Spleen (tissue), 11 donors: ENCODE results near the gene AKNA. TPM values are rescaled to one million over a fixed set of nuclear protein-coding genes. Genes with fewer than 3 reads are reported as not detected.

Source experiments
- DNase-seq: peaks from one replicate; pipeline ENCODE4 v3.0.0-alpha.2; 2020
- H3K27ac ChIP-seq, 8 donors: fragments of 200-600 bp; sonication (generic) in 7 of 8; 1 replicate in 4 of 8; 2 replicates in 4 of 8; pipeline versions ENCODE4 v1.5.0 to v1.8.0; 2016 to 2021; ENCODE audit warnings: inconsistent platforms in 4 of 8, mild to moderate bottlenecking in 4 of 8, moderate library complexity in 1 of 8
- H3K27me3 ChIP-seq, 7 donors: fragments of 200-600 bp; sonication (generic) in 6 of 7; replicated peaks in 1 of 7; 1 replicate in 4 of 7; 2 replicates in 3 of 7; pipeline versions ENCODE4 v1.5.0 to v1.8.0; 2016 to 2021; ENCODE audit warnings: inconsistent platforms in 3 of 7, mild to moderate bottlenecking in 1 of 7
- H3K36me3 ChIP-seq, 6 donors: fragments of 200-600 bp; sonication (generic) in 5 of 6; 1 replicate in 4 of 6; 2 replicates in 2 of 6; pipeline versions ENCODE4 v1.5.0 to v1.8.0; 2016 to 2021; ENCODE audit warnings: inconsistent platforms in 2 of 6
- H3K4me1 ChIP-seq, 6 donors: fragments of 200-600 bp; sonication (generic) in 5 of 6; 1 replicate in 3 of 6; 2 replicates in 3 of 6; pipeline versions ENCODE4 v1.5.0 to v1.8.0; 2016 to 2021; ENCODE audit warnings: inconsistent platforms in 3 of 6
- H3K4me3 ChIP-seq, 8 donors: fragments of 200-600 bp; sonication (generic) in 7 of 8; 1 replicate in 4 of 8; 2 replicates in 4 of 8; pipeline versions ENCODE4 v1.5.0 to v1.8.0; 2016 to 2021; ENCODE audit warnings: inconsistent platforms in 4 of 8, mild to moderate bottlenecking in 4 of 8, moderate library complexity in 2 of 8
- H3K9me3 ChIP-seq, 8 donors: fragments of 200-600 bp; sonication (generic) in 7 of 8; 1 replicate in 4 of 8; 2 replicates in 4 of 8; pipeline versions ENCODE4 v1.5.0 to v1.8.0; 2016 to 2021; ENCODE audit warnings: inconsistent platforms in 4 of 8
- CTCF ChIP-seq, 11 experiments: fragments of 200-600 bp in 7 of 11; fragments of 450-650 bp in 4 of 11; sonication (generic) in 4 of 11; IDR thresholded peaks in 8 of 11; conservative IDR thresholded peaks in 3 of 11; 1 replicate in 7 of 11; 2 replicates in 4 of 11; pipeline versions ENCODE4 v1.4.0 to v1.8.0; 2016 to 2021; ENCODE audit warnings: antibody characterized with exemption in 11 of 11, inconsistent platforms in 4 of 11, mild to moderate bottlenecking in 1 of 11
- POLR2A ChIP-seq, 3 donors: fragments of 450-650 bp; IDR thresholded peaks; one replicate each; pipeline ENCODE4 v1.5.1; 2017; ENCODE audit warnings: antibody characterized with exemption in 3 of 3, mild to moderate bottlenecking in 1 of 3
- POLR2AphosphoS5 ChIP-seq, 3 donors: sonication (generic); formaldehyde crosslinking; IDR thresholded peaks; one replicate each; pipeline ENCODE4 v1.5.1; 2017; ENCODE audit warnings: antibody characterized with exemption in 3 of 3
- WGBS, 5 donors: extraction: QIAGEN DNeasy Blood & Tissue Kit in 3 of 5; methylation state at CpG; one replicate each; pipeline versions ENCODE4 v1.1.5 to v1.1.7; 2013 to 2018; 5-methylcytosine and 5-hydroxymethylcytosine counted together
- intact Hi-C: fragments of 100-400 bp; cut with DNase I; formaldehyde crosslinking; loops from one replicate; pipeline ENCODE4 v1.15.0; 2023; ENCODE audit warnings: low total_unique reads
- polyA plus RNA-seq, 3 donors: library from polyadenylated mRNA; stranded (reverse); fragments of 200-250 nt; gene quantifications; one replicate each; pipeline ENCODE4 v1.2.1, GENCODE V29; 2013
- total RNA-seq, 7 donors: library from RNA; depleted of rRNA in 3 of 7; stranded (reverse); fragments of >200 nt in 3 of 7; fragmentation: NEBNext Ultra II Directional in 4 of 7; extraction: Animal tissue kit (Norgen Biotek cat#: 25700) in 4 of 7; gene quantifications; one replicate each; pipeline versions ENCODE4 v1.1.0 to v1.2.1, GENCODE V29; 2016 to 2021
- donor health status: healthy with polysubstance abuse.
- donor health status: DM: no; HTN: no; CAD: no; lungs with moderate emphysema.
- donor health status: DM: no; HTN: no; CAD: no.
- donor health status: Bipolar disorder and iron deficiency.
- donor health status: healthy.
- donor health status: DM: no; HTN: no; CAD: no.
- donor health status: DM: yes; HTN: yes; CAD: no.

The AKNA gene
- total and polyA plus RNA-seq, 10 donors = 92.9 to 324 (median 216) TPM

GRCh38 chr9:114349713-114350480, 37.9 kb downstream of the AKNA start:
- Histone ChIP-seq H3K9me3 (no peaks in the 10 kb centered on the region), H3K27ac (peak overlapping the region in 6 of 8 donors; percentile 29 to 84 (median 65)), H3K4me1 (peaks cover 8 to 73% (median 43%) of the 10 kb centered on the region in 6 donors), H3K36me3 (peaks cover 14 to 100% (median 100%) of the 10 kb centered on the region in 6 donors), H3K27me3 (no peaks in the 10 kb centered on the region), H3K4me3 (no peak overlapping the region)
- peak; percentile 54 for DNase-seq
- intact Hi-C loops = loop anchor here (10.0 kb wide), 1 partner anchor 45 kb away; no protein-coding TSS in a partner anchor
- TF ChIP-seq CTCF (IDR thresholded peaks at IDR 0.05 in 8 of 11, conservative IDR thresholded peaks at IDR 0.05 in 3 of 11) (no peak), POLR2AphosphoS5 (IDR thresholded peaks at IDR 0.05) (peak in 1 of 3 donors; percentile 53)
- WGBS, 5 donors = 82 to 89% (median 87%) methylated on average over 10 of the region's 10 CpGs

GRCh38 chr9:114348906-114349482, 38.8 kb downstream of the AKNA start:
- intact Hi-C loops = loop anchor here (10.0 kb wide), 1 partner anchor 46 kb away; no protein-coding TSS in a partner anchor
- peaks cover 14 to 100% (median 100%) of the 10 kb centered on the region in 6 donors for H3K36me3 ChIP-seq
- no peaks in the 10 kb centered on the region for H3K9me3 ChIP-seq
- H3K27me3 ChIP-seq = no peaks in the 10 kb centered on the region
- peak; percentile 78 to 84 (median 80) for TF ChIP-seq POLR2AphosphoS5 (IDR thresholded peaks at IDR 0.05)
- no peak for TF ChIP-seq CTCF (IDR thresholded peaks at IDR 0.05 in 8 of 11, conservative IDR thresholded peaks at IDR 0.05 in 3 of 11)
- no peak for TF ChIP-seq POLR2A (IDR thresholded peaks at IDR 0.05)
- H3K4me1 ChIP-seq = peaks cover 8 to 67% (median 43%) of the 10 kb centered on the region in 6 donors
- peak overlapping the region; percentile 27 to 84 (median 60) for H3K27ac ChIP-seq
- DNase-seq = peak; percentile 92
- 13 to 33% (median 23%) methylated on average over 5 to 9 of the region's 9 CpGs for WGBS, 5 donors
- no peak overlapping the region for H3K4me3 ChIP-seq

- no peak overlapping the region for H3K4me3 ChIP-seq
- WGBS, 5 donors = 74 to 90% (median 82%) methylated on average over 10 to 12 of the region's 12 CpGs
- peaks cover 8 to 65% (median 43%) of the 10 kb centered on the region in 6 donors for H3K4me1 ChIP-seq
- peaks cover 14 to 100% (median 100%) of the 10 kb centered on the region in 6 donors for H3K36me3 ChIP-seq
- peak overlapping the region in 7 of 8 donors; percentile 27 to 84 (median 64) for H3K27ac ChIP-seq
- H3K27me3 ChIP-seq = no peaks in the 10 kb centered on the region
- no peaks in the 10 kb centered on the region for H3K9me3 ChIP-seq
- DNase-seq = peak; percentile 63
- intact Hi-C loops = loop anchor here (10.0 kb wide), 1 partner anchor 46 kb away; no protein-coding TSS in a partner anchor
- TF ChIP-seq POLR2AphosphoS5 (IDR thresholded peaks at IDR 0.05) (peak in 1 of 3 donors; percentile 6), POLR2A (IDR thresholded peaks at IDR 0.05) (no peak)
Measured at GRCh38 chr9:114348261-114348905, 39.4 kb downstream of the AKNA start.

DNA sequence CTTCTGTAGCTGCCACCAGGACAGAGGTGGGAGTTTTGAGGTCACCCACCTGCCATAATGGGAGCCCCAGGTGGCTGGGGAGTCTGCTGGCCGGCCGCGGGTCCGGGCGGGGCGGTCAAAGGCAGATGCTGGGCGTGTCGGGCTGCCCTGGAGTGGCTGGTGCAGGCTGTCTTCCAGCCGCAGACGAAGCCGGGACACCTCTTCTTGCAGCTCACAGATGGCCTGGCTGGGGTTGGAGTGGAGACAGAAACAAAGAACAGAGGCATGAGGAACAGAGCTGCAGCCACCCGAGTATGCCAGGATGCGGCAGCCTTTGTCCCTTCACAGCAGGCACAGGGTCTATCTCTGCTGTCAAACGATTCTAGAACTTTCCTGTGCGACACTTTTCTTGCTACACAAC, 40.1 kb downstream of the AKNA start:
- peak overlapping the region in 5 of 8 donors; percentile 39 to 84 (median 66) for H3K27ac ChIP-seq
- TF ChIP-seq POLR2AphosphoS5 (IDR thresholded peaks at IDR 0.05) = peak in 2 of 3 donors; percentile 38 to 62
- no peak for TF ChIP-seq POLR2A (IDR thresholded peaks at IDR 0.05)
- DNase-seq = peak; percentile 76
- H3K4me3 ChIP-seq = no peak overlapping the region
- H3K9me3 ChIP-seq = no peaks in the 10 kb centered on the region
- intact Hi-C loops = loop anchor here (10.0 kb wide), 1 partner anchor 47 kb away; no protein-coding TSS in a partner anchor
- 90 to 94% (median 93%) methylated on average over 15 of the region's 15 CpGs for WGBS, 5 donors
- peaks cover 8 to 65% (median 43%) of the 10 kb centered on the region in 6 donors for H3K4me1 ChIP-seq
- H3K36me3 ChIP-seq = peaks cover 14 to 100% (median 100%) of the 10 kb centered on the region in 6 donors
- H3K27me3 ChIP-seq = no peaks in the 10 kb centered on the region
